Measurements from ENCODE around the gene IFITM1.

The IFITM1 gene

DNA sequence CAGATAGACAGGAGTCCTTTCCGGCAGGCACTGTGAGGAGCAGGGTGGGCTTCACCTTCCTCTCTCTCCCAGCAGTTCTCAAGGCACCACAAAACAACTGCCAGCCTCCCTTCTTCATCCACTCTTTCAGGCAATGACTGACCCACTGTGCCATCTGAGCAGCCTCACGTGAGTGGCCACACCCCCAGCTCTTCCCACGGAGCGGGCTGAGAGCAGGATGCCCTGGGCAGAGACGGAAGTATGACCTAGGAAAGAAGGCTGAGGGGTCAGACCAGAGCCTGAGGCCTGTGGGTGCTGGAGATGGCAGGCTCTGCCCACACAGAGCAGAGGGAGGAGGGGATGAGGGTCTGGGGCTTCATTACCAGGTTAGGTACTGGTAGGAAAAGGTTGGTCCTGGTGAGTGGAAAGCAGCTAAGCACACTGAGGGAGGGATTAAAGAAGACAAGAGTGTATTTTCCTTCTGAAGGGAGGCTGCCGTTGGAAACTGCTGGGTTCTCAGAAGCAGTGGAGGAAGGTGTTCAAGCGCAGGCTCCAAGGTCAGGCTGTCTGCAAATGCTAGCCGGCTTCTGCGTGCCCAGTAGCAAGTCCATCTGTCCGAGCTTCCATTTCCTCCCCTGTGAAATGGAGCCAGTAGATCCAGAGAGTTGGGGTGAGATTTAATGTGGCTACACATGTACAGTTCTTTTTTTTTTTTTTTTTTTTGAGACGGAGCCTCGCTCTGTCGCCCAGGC is 31.0 kb upstream of the IFITM1 start:
- DNase-seq = no peak

DNA sequence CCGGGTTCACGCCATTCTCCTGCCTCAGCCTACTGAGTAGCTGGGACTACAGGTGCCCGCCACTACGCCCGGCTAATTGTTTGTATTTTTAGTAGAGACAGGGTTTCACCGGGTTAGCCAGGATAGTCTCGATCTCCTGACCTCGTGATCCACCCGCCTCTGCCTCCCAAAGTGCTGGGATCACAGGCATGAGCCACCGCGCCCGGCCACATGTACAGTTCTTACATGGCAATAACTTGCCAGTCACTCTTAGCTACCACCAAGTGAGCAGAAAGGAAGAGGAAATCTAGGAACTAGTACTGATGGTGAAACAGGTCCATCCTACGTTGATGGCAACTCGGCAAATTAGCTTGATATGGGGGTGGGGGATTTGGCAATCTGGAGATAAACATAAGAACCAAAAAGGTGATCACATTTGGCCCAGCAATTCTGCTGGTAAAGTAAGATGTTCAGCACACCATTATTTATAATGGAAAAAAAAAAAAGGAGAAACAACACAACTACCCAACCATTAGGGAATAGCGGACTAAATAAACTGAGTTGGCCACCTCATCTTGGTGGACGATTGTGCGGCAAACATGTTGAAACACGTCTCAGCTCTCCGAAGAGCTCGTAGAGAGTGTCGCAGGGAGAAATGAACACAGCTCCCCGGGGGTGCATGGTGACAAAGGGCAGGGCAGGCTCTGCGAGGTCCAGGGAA is 30.3 kb upstream of the IFITM1 start:
- no peak for DNase-seq

DNA sequence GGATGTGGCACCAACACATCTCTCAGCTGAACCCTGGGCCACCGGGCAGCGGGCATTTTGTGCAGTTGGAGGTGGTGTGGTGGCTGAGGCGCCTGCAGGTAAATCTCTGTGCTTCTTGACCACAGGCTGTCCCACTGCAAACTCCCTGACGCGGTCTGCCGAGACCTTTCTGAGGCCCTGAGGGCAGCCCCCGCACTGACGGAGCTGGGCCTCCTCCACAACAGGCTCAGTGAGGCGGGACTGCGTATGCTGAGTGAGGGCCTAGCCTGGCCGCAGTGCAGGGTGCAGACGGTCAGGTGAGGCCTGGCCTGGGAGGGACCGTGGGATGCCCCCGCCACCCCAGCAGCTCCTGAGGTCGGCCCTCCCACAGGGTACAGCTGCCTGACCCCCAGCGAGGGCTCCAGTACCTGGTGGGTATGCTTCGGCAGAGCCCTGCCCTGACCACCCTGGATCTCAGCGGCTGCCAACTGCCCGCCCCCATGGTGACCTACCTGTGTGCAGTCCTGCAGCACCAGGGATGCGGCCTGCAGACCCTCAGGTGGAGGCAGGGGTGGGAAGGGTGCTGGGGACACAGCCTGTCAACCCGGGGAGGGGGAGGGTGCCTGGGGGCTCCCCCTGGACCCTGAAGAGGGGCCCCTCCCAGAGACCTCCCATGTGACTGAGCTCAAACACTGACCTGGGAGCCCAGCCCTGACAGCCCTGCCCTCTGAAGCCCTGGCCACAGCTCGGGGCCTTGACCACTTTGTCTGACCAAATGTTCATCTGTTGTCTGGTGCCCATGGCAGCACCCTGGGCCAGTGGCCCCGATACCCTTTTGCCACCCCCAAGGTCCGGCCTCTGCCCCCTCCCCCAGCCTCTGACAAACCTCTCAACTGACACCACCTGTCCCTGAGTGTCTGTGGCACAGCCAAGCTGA is 29.5 kb upstream of the IFITM1 start:
- DNase-seq = no peak

DNA sequence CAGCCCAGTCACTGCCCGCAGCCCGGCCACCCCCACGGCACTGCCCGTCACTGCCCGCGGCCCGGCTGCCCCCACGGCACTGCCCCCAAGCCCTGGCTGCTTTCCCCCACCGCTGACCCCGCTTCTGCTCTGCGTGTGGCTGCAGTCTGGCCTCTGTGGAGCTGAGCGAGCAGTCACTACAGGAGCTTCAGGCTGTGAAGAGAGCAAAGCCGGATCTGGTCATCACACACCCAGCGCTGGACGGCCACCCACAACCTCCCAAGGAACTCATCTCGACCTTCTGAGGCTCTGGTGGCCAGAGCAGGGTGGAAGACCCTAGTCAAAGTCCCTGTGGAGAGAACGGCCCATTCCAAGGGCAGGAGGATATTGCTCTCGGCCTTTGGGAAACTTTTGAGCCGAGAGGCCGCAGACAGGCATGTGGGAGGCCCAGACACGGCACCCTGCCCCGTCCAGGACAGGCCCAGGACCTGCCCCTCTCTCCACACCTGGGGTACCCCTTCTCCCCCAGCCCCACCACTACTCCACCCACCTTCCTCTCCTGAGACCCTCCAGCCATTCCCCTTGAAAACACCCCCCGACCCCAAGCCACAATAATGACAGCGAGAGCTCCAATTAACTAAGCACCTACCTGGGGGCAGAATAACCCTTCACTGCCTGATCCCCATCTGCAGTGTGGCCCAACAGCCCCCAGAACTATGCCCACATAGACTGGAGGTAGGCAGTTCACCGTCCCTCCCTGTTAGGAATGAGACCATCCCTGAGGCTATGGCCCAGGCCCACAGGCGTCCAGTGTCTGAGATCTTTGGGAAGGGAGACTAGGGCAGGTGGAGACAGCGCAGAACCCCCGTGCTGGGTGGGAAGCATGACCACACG is 28.6 kb upstream of the IFITM1 start:
- DNase-seq = no peak

DNA sequence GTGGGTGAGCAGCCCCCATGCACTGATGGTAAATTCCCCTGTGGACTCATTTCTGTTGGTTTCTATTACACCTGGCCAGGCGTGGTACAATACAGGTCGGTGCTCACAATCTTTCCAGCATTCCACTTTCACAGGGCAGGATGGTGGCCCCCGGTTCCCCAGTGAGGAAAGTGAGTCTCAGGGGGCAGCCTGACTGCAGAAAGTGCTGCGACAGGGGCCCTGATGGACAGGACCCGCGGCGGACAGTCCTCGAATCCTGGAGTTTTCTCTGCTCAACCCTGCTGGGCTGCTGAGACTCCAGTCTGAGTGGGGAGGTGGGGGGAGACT is 28.0 kb upstream of the IFITM1 start:
- DNase-seq = no peak

DNA sequence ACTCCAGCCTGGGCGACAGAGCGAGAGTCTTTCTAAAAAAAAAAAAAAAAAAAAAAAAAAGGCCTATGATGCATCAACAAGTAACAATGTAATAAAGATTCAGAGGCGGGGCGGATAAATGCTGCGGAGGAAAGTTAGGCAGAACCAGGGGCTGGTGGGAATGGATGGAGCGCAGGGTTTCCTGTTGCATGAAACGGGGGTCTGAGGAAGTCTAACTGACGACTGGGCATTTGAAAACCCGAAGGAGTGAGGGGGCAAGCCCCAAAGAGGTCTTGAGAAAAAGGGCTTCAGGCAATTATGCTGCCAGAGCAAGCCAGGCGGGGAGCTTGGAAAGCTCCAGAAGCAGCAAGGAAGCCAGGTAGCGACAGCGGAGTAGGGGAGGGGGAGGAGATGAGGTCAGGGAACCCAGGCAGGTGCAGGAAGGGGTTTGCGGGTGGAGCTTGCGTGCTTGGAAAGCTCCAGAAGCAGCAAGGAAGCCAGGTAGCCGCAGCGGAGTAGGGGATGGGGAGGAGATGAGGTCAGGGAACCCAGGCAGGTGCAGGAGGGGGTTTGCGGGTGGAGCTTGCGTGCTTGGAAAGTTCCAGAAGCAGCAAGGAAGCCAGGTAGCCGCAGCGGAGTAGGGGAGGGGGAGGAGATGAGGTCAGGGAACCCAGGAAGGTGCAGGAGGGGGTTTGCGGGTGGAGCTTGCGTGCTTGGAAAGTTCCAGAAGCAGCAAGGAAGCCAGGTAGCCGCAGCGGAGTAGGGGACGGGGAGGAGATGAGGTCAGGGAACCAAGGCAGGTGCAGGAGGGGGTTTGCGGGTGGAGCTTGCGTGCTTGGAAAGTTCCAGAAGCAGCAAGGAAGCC is 26.6 kb upstream of the IFITM1 start:
- DNase-seq = peak; percentile 73

DNA sequence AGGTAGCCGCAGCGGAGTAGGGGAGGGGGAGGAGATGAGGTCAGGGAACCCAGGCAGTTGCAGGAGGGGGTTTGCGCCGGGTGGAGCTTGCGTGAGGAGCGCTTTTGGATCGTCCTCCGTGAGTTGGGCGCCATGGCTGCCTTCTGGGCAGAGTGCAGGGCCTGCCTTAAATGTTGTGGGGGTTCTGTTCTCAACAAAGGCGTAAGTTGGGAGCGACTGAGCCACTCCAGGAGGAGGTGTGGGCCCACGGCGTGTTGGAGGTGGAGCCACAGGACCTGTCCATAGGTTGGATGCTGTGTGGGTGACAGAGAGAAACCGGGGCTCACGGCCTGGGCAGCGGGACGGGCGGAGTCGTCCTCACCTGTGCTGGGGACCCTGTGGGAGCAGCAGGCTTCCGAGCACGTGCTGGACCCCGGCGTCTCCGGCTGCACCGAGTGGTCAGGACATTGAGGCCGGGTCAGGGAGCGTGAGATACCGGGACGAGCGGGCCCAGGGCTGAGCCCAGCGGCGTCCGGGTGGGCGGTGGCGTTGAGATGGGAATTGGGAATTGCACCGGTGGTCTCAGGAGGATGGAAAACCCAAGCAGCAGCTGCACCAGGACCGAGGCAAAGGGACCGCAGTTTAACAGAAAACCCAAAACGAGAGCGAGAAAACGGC is 25.9 kb upstream of the IFITM1 start:
- DNase-seq = peak; percentile 64

DNA sequence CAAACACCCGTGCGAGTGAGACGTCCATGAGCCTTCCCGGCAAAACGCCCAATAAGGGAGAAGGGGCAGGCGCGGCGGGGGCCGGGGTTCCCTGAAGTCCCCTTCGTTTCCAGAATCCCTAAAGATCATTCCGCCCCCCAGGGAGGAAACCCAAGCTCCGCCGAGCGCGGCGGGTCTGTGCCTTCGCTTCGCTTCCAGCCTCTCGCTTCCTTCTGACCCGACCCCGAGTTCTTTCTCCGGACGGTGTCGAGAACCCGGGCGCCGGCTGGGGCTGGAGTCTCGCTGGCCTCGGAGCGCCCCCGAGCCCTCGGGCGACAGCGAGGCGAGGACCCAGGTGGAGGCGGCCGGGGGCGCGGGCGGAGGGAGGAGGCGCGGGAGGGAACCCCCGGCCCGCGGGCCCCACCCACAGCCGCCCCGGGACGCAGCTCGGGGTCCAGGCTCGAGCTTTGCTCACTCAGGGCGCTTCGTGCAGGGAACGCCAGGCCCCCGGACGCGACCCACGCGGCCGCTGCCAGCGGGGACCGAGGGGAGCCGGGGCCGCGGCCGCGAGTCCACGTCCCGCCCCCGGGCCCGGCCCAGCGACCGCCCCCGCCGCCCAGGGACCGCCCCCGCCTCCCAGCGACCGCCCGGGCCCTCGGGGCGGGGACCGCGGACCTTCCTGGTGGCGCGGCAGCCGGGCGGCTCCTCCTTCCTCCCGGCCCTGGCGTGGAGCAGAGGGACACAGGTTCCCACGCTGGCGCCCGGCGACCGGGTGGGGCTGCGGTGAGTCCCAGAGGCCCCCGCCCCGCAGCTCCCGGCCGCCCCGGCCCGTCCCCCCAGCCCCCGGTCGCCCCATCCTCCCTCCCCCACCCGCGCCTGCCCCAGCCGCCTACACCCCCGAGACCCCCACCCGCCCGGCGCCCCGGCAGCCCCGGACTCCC is 25.1 kb upstream of the IFITM1 start, which contains the start of gene PGGHG:
PGGHG (plus strand) TSS at position 649 of the 920 bp plus-strand sequence. CDS start 691 bp downstream, outside the sequence.
- peak; percentile 61 for DNase-seq

DNA sequence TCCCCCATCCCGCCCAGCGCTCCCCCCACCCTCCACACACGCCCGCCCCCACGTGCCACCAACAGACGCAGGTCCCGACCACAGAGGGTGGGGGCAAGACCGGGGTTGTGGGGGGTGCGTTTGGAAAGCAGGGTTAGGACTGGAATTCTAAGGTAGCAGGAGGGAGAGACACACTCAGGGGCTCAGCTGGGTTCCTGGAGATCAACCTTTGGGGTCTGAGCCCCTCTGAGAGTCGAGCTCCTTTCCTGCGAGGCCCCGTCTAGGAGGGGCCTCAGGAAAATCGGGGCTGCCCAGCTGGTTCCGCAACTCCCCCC is 24.5 kb upstream of the IFITM1 start:
- peak; percentile 6 for DNase-seq

DNA sequence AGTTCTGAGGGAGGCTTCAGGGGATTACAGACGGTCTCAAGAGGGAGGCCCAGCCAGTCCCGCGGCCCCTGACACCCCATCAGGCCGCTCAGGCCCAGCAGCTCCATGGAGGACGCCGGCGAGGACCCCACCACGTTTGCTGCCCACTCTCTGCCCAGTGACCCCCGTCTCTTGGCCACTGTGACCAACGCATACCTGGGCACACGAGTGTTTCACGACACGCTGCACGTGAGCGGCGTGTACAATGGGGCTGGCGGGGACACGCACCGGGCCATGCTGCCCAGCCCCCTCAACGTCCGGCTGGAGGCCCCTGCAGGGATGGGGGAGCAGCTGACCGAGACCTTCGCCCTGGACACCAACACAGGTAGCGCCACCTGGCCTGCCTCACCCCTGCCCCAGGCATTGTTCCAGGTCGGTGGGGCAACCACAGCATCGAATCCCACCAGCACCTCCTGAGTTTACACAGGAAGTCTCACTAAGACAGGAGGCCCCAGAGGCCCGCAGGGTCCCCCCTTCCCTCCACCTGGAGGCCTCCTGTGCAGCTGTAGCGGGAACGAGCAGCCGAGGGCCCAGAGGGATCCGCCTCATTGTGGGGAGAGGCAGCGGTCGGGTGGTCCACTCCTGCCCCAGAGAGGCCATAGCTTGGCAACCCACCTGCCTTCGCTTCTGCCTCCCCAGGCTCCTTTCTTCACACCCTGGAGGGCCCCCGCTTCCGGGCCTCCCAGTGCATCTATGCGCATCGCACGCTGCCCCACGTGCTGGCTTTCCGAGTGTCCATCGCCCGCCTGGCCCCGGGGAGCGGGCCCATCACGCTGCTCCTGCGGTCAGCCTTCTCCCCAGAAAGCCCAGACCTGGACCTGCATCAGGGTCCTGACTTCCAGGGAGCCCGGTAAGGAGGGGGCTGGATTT is 23.9 kb upstream of the IFITM1 start:
- DNase-seq = no peak

DNA sequence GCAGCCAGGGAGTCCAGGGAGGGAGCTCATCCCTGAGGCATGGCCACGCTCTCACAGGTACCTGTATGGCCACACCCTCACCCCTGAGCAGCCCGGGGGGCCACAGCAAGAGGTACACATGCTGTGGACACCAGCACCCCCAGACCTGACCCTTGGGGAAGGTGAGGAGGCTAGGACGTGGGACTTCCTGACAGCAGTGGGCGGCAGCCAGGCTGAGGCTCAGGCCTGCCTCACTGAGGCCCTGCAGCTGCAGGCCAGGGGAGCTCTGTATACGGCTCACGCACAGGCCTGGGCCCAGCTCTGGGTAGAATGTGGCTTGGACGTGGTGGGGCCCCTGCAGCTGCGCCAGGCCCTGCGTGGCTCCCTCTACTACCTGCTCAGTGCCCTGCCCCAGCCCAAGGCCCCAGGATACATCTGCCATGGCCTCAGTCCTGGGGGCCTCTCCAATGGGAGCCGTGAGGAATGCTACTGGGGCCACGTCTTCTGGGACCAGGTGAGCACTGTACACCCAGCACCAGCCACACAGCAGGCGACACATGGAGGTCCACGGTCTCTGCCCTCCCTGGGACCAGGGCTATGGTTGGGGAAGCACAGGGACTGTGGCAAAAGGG is 23.1 kb upstream of the IFITM1 start:
- no peak for DNase-seq

DNA sequence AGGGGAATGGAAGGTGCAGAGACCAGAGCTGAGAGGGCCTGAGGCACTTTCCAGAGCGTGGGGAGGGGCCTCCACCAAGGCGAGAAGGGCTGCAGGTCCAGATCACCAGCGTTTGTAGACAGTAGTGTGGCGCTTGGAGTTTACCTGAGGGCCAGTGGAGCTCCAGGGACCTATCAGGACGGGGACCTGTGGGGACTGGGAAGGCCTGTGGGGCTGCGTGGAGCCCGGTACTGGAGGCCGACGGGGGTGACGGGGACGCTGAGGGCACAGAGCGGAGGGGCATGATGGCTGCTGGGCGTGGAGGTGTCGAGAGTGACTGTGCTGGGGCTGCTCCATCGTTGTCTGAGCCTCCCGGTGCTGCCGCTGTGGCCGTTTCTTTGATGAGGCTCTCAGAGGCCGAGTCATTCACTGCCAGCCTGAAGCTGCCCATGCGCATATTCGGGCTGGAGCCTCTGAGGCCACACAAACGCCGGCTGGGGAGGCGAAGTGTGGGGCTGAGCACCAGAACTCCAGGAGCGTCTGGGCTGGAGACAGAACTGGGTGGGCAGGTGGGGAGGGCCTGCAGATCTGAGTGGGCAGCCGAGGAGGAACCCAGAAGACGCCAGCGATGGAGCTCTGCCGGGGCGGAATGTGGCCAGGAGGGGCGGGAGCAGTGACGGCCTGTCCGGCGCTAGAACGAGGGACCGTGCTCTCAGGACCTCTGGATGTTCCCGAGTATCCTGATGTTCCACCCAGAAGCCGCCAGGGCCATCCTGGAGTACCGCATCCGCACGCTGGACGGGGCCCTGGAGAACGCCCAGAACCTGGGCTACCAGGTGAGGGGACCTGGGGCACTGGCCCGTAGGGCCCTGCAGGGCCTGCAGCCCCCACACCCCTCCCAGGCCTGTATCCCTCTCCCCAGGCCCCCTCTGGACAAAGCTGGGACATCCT is 22.3 kb upstream of the IFITM1 start:
- no peak for DNase-seq

DNA sequence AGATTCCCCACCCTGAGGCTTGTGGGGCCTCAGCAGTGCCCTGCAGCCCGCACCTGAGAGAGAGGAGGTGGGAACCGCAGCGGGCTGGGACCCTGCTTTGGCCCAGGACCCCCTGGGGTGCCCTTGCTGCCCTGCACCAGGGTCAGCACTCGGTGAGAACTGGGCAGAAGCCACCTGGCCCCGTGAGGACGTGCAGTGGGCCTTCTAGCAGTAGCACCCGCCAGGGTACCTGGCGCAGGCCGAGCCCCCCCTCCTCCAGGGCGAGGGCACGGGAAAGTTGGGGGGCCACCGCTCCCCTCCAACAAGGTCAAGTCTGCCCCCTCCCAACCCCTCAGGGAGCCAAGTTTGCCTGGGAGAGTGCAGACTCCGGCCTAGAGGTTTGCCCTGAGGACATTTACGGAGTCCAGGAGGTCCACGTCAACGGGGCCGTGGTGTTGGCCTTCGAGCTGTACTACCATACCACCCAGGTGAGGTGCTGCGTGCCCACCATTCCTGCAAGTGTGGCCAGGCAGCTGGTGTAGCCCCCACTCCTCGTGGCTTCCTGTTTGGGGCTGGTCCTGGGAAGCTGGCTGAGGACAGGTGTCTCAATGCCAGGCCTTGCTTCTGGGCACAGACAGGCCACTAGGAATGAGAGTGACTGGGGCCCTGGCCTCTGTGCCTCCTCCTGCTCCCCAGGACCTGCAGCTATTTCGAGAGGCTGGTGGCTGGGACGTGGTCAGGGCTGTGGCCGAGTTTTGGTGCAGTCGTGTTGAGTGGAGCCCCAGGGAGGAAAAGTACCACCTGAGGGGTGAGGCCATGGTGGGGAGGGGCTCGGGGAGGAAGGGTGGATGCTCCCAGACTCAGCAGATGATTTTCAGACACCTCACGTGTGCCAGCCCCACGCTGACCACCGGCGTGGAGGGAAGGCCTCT is 21.4 kb upstream of the IFITM1 start:
- DNase-seq = no peak

DNA sequence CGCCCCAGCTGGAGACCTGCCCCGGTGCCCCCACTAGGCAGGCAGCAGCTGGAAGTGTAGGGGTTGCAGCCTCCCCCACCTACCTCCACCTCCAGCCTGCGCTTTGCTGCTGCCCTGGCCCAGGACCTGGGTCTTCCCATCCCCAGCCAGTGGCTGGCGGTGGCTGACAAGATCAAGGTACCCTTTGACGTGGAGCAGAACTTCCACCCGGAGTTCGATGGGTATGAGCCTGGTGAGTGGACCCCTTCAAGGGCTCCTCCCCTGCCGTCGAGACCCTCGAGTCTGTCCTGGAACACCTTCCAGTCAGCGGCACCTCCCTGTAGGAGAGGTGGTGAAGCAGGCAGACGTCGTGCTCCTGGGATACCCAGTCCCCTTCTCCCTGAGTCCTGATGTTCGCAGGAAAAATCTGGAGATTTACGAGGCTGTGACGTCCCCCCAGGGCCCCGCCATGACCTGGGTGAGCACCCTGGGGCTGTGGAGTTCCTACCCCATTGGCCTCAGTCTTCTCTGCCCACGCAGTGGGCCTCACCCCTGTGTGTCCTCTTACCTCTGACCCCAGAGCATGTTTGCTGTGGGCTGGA is 20.5 kb upstream of the IFITM1 start:
- no peak for DNase-seq

DNA sequence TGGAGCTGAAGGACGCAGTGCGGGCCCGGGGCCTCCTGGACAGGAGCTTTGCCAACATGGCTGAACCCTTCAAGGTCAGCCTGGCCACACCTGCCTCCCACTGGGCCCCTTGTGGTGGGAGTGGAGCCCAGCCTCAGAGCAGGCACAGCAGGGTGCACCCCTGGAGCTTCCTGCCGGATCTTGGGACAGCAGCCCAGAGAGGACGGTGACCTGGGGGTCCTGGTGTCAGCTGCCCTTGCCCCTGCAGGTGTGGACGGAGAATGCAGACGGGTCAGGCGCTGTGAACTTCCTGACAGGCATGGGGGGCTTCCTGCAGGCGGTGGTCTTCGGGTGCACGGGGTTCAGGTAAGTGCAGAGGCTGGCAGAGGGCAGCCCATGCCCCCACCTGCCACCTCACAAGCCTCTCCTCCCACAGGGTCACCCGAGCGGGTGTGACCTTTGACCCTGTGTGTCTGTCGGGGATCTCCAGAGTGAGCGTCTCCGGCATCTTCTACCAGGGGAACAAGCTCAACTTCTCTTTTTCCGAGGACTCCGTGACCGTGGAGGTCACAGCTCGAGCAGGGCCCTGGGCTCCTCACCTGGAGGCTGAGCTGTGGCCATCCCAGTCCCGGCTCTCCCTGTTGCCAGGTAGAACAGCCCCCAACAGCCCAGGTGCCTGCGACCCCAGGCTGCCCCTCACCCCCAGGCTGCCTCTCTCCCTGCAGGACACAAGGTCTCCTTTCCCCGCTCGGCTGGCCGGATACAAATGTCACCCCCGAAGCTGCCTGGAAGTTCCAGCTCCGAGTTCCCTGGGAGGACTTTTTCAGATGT is 19.8 kb upstream of the IFITM1 start:
- no peak for DNase-seq

Measured in activated effector memory CD4-positive, alpha-beta T cell treated with Interleukin-2 at 50 U/mL for 16 hours (primary cell).